OCI-LY7 (cell line): ENCODE data around the gene STX8.

ENCODE experiments used
- CTCF ChIP-seq: fragments of 200-600 bp; sonication (generic); conservative IDR thresholded peaks from 2 replicates; pipeline ENCODE4 v1.5.1; 2014; ENCODE audit warnings: mild to moderate bottlenecking, antibody characterized with exemption, low read length, moderate library complexity, mixed read lengths
- EZH2phosphoT487 ChIP-seq: fragments of 200-600 bp; sonication (generic); IDR thresholded peaks from 2 replicates; pipeline ENCODE4 v1.6.1; 2018; ENCODE audit warnings: low read depth, borderline replicate concordance, mild to moderate bottlenecking, mixed run types, antibody characterized with exemption, low read length, moderate library complexity, mixed read lengths

- no peak for TF ChIP-seq EZH2phosphoT487
- TF ChIP-seq CTCF = no peak
Observed at GRCh38 chr17:9356488-9356911, 219.1 kb downstream of the STX8 start.
